HG03571 (cell line): ENCODE results near the gene SP140.
A peak's percentile ranks its signal among the peaks of the same experiment; 100 is the strongest.
"Not testable (repeated sequence)": the region's sequence is repeated elsewhere in the genome, so short reads cannot be mapped to it uniquely, and the experiment has no call there.

Experiments
- ATAC-seq: cut with Tn5 transposase; IDR thresholded peaks from one replicate; pipeline ENCODE4 v1.9.1; 2021; ENCODE audit not compliant: unreplicated experiment

SP140 gene

DNA sequence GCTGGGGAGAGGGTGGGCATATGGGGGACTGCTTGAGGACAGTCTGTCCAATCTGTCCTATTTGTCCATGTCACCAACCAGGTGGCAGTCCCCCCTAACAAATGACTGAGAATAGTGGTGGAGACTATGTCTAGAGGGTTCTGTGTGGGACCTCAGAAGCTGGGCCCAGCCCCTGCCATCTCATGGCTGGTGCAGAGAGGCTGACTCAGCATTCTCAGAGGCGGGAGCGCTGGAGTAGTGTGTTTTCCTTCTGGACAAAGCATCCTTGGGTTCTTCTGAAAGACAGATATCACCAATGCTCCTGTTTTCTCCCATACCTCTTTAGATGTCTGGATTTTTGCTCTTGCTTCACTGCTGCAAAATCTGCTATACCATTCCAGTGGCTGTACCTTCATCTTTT is 57.4 kb downstream of the SP140 start:
- no peak for ATAC-seq

GRCh38 chr2:230286048-230286447 is 60.5 kb downstream of the SP140 start:
- ATAC-seq, result no peak

- ATAC-seq, result not testable (repeated sequence)
Observed at GRCh38 chr2:230289311-230289710, 63.8 kb downstream of the SP140 start.

DNA sequence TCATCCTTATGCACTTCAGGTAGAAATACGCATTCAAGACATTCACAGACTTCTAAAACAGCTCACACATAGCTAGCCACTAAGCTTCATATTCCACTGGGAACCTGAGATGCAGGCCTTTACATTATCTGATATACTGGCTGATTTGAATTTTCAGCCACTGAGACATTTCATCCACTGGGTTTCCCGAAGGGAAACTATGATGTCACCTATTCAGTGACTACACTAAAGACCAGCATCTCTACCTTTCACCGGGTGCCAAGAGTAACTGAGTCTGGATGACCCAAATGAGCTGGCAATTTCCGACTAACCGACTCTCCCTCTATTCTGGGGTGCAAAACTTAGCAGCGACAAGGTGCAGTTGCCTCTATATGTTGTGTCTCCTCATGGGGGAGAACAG is 69.7 kb downstream of the SP140 start:
- ATAC-seq, result no peak

DNA sequence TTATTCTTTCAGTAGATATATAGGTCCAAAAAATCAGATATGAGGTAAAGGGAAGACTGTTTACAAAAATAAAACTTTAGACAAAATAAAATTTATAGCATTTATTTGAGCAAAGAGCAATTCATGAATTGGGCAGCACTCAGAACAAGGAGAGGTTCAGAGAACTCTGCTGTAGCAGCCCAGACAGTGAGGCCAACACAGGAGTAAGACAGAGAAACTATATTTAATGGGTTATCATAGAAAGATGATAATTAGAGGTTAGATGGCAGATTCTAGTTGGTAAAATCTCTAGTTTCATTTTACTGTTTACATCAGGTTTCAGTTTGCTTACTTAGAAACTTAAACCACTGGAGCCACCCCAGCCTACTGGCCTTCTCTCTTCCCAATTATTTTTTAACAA is 71.4 kb downstream of the SP140 start:
- no peak for ATAC-seq

DNA sequence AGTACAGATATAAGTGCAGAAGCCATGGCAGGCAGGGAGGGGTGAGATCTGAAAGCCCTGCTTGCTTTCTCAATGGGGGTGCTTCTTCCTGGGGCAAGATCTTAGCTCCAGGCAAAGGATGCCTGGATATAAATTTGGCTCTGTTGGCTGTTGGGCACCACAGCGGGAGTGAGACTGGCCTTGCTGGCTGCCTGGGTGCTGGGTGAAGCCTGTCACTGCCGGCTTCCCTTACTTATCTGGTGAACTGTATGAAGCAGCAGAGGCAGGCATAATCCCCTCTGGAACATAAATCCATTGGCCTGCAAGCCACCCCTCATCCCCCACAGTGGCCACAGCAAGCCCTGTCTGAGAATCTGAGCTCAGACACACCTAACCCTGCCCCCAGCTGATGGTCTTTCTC is 74.1 kb downstream of the SP140 start:
- no peak for ATAC-seq

DNA sequence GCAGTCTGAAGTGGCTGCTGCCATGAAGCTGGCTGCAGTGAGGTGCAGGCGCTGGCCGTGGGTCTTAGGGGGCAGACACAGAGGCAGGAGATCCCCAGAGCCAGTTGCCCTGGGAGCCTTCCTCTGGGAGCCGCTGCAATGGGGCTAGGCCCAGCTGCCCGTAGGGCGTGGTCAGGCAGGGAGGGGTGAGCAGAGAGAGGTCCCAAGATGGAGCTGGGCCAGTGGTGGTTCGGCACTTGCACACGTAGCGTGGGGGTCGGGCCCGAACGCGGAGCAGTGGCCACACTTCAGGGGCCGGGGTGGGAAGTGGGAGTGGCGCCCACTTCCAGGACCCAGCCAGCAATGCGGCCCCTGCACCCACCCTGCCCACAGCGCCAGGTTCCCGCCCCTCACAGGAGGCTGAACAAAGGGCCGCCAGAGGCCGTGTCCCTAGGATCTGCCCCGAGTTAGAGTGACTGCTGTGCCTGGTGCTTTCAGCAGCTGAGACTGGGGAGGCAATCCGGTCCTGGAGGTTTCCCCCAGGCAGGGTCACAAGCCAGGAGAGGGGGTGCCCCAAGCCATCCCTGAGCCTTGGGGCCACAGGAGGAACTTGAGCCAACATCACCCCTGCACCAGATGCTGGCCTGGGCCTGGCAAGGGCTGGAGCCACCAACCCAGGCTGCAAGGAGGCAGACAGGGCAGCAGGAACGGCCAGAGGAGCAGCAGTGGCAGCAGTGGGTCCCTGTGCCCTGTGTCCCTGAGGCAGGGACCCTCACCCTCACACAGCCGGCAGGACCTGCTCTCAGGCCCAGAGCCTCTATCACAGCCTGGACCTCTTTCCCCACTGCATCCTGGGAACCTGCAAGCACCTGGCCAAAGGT is 80.1 kb downstream of the SP140 start:
- ATAC-seq, result no peak

DNA sequence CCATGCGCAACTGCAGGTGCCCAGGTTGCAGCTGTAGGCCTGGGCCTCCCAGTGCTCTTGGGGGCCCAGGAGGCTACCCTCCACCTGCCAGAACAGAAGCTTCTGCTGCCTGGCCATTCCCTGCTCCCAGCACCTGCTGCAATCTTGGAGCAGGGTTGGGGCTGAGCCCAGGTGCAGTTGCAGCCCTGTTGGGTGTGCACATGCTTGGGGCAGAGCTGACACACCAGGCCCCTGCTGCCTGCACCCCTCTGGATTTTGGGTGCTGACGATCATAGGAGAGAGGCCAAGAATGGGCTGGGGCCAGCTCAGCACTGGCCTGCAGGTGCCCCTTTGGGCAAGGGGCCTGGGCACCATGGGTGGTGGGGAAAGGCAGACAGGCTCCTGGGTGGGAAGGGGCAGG is 80.9 kb downstream of the SP140 start:
- ATAC-seq, result no peak

DNA sequence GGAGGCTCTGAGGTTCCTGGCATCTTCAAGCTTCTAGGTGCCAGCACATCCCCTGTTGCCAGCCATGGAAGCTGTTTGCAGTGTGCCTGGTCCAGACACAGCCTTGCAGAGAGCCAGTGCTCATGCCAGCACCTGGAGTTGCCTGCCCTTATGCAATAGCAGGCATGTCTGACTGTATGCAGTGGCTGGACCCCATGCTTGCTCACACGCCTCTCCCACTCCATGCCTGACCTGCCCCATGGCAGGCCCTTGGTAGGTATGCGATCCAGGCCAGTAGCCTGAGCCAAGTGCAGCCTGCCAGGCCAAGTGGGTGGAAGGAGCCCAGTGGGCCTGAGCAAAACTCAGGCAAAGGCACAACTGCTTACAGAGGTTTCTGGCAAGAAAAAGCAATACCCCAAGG is 81.9 kb downstream of the SP140 start:
- ATAC-seq, result no peak

GRCh38 chr2:230308402-230309000 is 83.0 kb downstream of the SP140 start:
- no peak for ATAC-seq

GRCh38 chr2:230310792-230311191 is 85.3 kb downstream of the SP140 start:
- ATAC-seq, result not testable (repeated sequence)

- ATAC-seq, result not testable (repeated sequence)
Observed at GRCh38 chr2:230311634-230312033, 86.1 kb downstream of the SP140 start.

DNA sequence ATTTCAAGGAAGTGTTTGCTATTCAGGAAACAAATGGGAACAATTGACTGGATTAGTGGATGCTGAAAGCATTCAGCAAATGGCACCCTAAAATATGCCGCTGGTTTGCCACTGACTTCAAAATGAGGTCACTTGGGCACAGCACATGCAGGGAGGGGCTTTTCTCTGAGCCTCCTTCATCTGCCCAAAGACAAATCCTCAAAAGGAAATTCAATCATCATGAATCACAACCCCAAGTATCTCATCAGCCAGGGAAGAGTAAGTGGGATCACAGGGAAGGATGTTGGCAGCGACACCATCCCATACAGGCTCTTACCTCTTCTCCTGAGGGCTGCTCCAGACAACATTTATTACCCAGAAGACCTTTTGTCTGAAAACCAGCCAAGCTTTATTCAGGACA is 87.1 kb downstream of the SP140 start:
- ATAC-seq, result no peak

DNA sequence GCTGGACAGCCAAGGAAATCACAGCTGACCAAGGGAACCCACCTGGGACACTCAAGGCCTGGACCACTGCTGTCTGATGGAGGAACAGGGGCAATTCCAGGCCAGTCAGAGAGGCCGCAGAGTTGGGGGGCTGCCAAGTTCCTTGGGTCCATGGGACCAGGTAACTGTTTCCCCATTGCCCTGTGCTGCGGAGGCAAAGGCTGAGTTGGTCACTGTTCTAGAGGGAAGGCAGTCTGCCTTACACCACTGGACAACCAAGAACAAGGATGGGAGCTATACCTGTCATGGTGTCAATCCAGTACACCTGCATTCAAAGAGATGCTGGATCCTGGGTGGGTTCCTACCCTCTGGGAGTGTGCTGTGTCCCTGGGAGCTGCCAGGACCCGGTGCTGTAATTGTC is 91.8 kb downstream of the SP140 start:
- ATAC-seq, result no peak

DNA sequence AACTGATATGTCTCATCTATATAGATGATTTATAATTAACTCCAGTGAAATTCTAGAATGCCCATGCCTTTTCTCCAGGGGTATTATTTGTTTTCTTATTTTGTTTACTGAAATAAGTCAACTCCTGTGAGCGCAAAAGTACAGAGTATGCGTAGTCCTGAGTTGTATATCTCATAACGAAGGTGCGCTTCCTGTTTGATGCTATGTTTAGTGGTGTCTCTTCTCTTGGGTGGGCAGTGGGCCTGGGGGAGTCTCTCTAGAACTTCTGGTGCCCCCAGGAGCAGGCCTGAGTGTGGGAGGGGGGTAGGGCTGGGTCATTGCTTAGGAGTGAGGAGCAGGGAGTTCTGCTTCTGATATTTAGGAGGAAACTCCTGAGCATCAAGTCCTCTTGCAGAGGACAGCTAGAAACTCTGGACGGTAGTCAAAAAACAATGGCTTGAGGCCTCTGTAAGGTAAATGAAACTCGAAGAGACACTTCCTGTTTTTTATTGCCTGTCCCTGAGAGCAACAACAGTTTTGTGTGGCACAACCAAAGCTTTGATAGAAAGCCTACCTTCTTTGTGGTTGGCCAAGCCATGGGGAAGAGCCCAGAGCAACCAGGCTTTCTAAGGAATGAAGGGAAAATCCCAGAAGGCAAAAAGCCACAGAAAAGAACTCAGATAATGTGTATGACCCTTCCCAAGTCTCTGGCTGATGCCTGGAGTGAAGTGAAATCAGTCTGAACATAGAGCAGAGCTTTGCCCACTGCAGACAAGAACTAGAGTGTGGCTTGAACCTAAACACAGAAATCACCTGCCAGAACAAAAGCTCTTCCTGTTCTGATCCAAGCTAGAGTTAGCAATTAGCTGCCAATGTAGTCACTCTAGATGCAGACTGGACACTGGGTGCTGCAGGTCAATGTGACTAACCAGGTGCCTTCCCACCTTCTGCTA is 92.9 kb downstream of the SP140 start:
- peak; percentile 47 for ATAC-seq

GRCh38 chr2:230319211-230319862 is 93.8 kb downstream of the SP140 start:
- peak; percentile 85 for ATAC-seq

GRCh38 chr2:230321031-230321430 is 95.5 kb downstream of the SP140 start:
- no peak for ATAC-seq

DNA sequence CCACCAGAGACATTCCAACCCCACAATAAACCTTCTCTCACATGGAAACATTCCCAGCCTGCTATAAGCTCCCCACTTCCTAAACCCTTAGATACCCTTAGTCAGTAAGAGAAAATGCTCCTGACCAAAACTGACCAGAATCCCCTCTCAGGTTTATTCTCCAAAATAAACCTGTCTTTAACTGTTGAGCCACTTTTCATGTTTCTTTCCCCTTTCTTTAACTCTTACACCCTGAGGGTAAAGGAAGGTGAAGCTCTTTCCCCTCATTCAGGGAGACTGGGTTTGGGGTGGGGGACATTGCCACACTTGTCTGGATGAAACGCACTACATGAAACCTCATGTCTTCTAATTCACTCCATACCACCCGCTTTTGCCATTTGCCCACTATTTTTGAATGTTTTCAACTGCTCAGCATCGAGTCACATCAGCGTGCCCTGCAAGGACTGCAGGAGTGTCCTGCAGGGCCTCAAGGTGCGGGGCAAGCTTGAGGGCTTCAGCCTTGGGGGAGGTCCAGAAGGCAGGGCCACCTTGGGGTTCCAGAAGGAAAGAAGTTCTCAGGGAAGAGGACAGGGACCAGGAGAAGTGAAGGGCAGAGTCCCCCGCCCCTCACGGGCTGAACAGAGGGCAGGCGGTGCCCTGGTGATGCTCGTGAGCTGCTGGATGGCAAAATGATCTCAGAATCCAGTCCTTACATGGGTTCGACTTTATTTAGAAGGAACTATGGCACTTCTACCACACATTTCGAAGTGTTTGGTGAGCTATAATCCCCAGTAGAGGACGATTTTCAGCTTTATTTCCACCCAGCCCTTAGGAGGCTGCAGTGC is 97.2 kb downstream of the SP140 start:
- ATAC-seq, result no peak

DNA sequence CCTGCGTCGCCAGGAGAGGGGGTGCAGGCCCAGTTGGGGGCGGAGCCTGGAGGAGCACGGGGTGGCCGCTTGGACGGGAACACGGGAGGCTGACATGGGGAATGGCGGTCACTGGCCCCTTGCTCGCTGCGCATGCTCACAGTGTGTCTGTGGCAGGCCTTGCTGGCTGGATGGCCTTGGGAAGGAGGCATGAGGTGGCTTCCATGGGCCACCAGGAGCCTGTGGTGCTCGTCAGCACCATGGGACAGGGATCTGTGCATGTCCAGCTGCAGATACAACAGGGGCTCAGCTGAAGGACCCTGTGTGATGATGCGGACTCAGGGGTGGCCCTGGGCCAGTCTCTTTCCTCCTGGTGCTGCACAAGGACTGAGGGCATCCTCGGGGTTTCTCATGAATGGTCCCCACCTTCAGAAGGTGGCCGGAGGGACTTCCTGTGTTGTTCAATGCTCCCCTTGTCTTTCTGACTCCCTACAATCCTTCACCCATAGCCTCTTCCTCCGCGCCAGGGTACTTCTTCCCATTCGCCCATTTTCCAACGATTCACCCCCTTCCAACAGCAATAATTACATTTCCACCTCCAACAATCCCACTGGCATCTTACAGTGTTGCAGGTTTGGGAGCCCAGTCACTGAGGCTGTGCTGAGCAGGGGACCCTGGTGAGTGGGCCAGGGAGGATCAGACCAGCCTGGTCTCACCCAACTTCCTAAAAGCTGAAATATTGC is 98.0 kb downstream of the SP140 start:
- no peak for ATAC-seq

DNA sequence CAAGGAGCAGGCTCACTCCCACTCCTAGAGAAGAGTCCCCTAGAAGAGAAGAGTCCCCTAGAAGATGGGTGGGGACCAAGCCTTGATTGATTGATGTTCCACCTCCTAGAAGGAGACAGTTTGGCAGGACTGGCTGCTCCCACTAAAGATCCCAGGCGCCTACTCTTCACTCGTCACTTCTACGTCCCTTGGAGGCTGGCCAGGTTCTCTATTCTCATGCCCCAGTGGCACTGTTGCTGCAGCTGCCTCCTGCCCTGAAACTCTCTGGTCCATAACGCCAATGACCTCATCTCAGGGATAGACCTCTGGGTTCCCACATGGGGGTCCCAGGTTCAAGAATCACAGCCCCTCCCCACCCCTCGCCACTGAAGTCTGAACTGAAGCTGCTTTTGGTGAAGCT is 99.0 kb downstream of the SP140 start:
- ATAC-seq, result no peak
